HG02973 (cell line): Measurements from ENCODE around the gene PHACTR3.

Source experiments
- ATAC-seq: cut with Tn5 transposase; IDR thresholded peaks from one replicate; pipeline ENCODE4 v1.9.1; 2021; ENCODE audit warnings: moderate library complexity; ENCODE audit not compliant: unreplicated experiment

PHACTR3 gene

GRCh38 chr20:59726281-59726595 lies 121.9 kb downstream of the PHACTR3 start:
- no peak for ATAC-seq

- no peak for ATAC-seq
These were observed 124.5 kb downstream of the PHACTR3 start for GRCh38 chr20:59728722-59729430.

GRCh38 chr20:59729506-59729905 lies 125.2 kb downstream of the PHACTR3 start:
- ATAC-seq = no peak

GRCh38 chr20:59730722-59731121 lies 126.4 kb downstream of the PHACTR3 start:
- ATAC-seq = no peak

- ATAC-seq = no peak
These were observed 127.0 kb downstream of the PHACTR3 start for GRCh38 chr20:59731376-59731775.

- ATAC-seq = no peak
These were observed 129.0 kb downstream of the PHACTR3 start for GRCh38 chr20:59733351-59733750.

- no peak for ATAC-seq
These were observed 131.1 kb downstream of the PHACTR3 start for GRCh38 chr20:59735486-59735885.

GRCh38 chr20:59735917-59736316 lies 131.6 kb downstream of the PHACTR3 start:
- ATAC-seq = no peak

- ATAC-seq = no peak
These were observed 132.0 kb downstream of the PHACTR3 start for GRCh38 chr20:59736366-59736765.

- no peak for ATAC-seq
These were observed 132.8 kb downstream of the PHACTR3 start for GRCh38 chr20:59737073-59737666.

GRCh38 chr20:59737816-59738215 lies 133.5 kb downstream of the PHACTR3 start:
- no peak for ATAC-seq

- no peak for ATAC-seq
These were observed 134.5 kb downstream of the PHACTR3 start for GRCh38 chr20:59738851-59739250.

GRCh38 chr20:59740621-59741020 lies 136.3 kb downstream of the PHACTR3 start:
- no peak for ATAC-seq

- ATAC-seq = no peak
These were observed 136.7 kb downstream of the PHACTR3 start for GRCh38 chr20:59741073-59741472.

- no peak for ATAC-seq
These were observed 138.2 kb downstream of the PHACTR3 start for GRCh38 chr20:59742351-59743095.

GRCh38 chr20:59743308-59743707 lies 139.0 kb downstream of the PHACTR3 start:
- no peak for ATAC-seq

- no peak for ATAC-seq
These were observed 139.6 kb downstream of the PHACTR3 start for GRCh38 chr20:59743767-59744485.

- no peak for ATAC-seq
These were observed 140.4 kb downstream of the PHACTR3 start for GRCh38 chr20:59744756-59745155.

GRCh38 chr20:59745201-59745600 lies 140.9 kb downstream of the PHACTR3 start:
- ATAC-seq = no peak

- no peak for ATAC-seq
These were observed 141.4 kb downstream of the PHACTR3 start for GRCh38 chr20:59745716-59746115.

- ATAC-seq = no peak
These were observed 141.8 kb downstream of the PHACTR3 start for GRCh38 chr20:59746155-59746554.
